Activated CD8-positive, alpha-beta memory T cell treated with anti-CD3 and anti-CD28 coated beads, Interleukin-2, amount 50 U/mL, for 4 hours (primary cell): ENCODE measurements around the gene MAD1L1.
"Not testable (repeated sequence)": the region's sequence is repeated elsewhere in the genome, so short reads cannot be mapped to it uniquely, and the experiment has no call there.

Experiments
- DNase-seq: peaks from one replicate; pipeline ENCODE4 v3.0.0-alpha.2; 2020

The MAD1L1 gene

DNA sequence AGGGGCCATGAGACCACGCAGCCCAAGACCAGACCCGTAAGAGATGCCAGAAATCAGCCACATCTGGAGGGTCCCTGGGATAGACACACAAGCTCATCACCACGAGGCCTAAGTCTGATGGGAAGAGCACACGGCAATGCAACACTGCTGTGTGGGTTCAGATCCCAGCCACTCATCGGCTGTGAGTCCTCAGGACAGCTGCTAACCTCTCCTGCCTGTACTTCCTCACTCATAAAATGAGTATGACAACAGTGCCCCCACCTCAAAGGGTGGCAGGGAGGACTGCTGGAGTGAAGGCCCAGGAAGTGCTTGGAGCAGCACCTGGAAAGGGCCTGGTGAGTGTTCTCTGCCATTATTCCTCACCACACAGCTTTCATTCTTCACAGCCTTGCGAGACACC lies 60.9 kb downstream of the MAD1L1 start:
- no peak for DNase-seq

GRCh38 chr7:2170576-2171521 lies 61.9 kb downstream of the MAD1L1 start:
- no peak for DNase-seq

DNA sequence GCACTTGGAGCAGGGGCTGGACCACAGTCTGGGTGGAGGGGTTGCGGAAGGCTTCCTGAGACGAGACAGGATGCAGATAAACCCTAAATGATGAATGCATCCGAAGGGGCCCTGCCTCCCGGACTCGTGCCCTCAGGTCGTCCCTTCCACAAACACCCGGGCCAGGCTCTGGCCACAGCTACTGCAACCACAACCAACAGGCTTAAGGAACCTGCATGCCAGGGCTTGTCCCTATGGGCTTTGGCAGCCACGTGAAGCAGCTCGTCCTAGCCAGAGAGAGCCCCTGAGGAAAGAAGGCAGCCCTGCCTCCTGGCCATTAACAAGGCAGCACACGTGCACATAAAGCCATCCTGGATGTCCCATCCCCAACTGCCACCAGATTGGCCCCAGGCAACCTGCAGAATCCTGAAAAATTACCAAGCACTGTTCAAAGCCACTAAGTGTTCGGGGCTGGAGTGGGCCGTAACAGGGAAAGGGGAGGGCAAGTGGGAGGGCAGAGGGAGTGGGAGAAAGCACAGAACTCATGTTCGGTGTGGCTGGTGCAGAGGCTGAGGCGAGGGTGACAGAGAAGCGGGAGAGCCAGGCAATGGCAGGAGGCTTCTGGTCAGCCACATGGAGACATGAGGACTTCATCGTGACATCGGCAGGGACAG lies 62.7 kb downstream of the MAD1L1 start:
- DNase-seq: no peak

GRCh38 chr7:2168615-2169311 lies 64.0 kb downstream of the MAD1L1 start:
- DNase-seq: no peak

DNA sequence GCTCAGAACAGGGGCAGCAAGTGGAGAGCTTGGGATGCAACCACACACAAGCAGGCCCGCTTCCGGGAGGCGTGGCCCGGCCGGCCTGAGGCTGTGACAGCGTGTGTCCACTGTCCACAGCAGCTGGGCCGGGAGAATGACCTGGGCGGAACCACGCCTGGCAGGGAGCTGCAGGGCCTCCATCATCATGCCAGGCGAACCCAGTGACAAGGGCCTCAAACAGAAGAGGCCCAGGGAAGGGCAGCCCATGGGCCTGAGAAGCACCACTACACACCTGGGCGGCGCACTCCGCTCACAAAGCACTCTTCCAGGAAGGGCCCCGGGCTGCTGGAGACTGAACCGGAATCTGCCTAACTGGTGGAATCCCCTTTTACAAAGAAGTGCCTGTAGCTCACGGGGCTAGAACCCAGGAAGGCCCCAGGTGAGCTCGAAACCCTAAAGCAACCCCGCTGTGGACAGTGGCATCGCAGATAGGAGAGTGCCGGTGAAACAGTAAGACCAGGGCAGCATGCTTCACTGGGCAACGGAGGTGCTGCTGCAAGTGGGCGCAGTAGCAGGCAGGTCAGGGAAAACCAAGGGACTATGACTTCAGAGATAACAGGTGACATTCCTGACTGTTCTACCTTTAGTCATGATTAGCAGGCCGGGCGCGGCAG lies 66.0 kb downstream of the MAD1L1 start:
- no peak for DNase-seq

- no peak for DNase-seq
Observed at GRCh38 chr7:2165610-2166594, 66.8 kb downstream of the MAD1L1 start.

DNA sequence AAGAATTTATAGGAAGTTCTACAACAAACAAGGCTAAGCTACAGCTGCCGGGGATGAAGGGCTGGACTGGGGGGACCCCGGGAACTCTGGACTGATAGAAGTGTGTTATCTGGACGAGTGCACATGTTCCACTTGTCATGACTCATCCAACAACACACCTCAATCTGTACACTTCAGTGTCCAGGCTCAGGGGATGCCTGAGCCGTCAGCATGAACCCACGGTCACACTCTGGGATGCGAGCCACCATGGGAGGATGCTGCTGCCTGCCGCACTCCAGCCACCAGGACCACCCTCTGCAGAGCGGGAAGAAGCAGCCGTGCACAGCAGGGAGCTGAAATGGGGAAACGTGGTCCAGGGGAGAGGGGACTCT lies 67.5 kb downstream of the MAD1L1 start:
- no peak for DNase-seq

DNA sequence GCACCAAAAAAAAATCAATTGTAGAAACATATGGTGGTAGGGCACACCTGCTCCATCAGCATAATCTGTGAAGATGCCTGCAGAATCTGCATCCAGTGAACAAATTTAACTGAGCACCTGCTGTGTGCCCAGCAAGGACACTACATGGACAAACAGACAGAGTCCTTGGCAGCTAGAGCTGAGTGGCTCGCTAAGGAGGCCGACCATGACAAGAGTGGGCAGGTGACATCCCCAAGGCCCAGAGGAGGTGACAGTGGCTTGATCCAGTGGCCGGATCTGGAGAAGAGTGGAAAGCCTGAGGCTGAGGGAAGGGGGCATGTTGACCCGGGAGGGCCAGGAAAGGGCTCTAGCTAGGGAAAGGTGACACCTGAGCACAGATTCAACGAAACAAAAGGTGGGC lies 68.1 kb downstream of the MAD1L1 start:
- DNase-seq: no peak

DNA sequence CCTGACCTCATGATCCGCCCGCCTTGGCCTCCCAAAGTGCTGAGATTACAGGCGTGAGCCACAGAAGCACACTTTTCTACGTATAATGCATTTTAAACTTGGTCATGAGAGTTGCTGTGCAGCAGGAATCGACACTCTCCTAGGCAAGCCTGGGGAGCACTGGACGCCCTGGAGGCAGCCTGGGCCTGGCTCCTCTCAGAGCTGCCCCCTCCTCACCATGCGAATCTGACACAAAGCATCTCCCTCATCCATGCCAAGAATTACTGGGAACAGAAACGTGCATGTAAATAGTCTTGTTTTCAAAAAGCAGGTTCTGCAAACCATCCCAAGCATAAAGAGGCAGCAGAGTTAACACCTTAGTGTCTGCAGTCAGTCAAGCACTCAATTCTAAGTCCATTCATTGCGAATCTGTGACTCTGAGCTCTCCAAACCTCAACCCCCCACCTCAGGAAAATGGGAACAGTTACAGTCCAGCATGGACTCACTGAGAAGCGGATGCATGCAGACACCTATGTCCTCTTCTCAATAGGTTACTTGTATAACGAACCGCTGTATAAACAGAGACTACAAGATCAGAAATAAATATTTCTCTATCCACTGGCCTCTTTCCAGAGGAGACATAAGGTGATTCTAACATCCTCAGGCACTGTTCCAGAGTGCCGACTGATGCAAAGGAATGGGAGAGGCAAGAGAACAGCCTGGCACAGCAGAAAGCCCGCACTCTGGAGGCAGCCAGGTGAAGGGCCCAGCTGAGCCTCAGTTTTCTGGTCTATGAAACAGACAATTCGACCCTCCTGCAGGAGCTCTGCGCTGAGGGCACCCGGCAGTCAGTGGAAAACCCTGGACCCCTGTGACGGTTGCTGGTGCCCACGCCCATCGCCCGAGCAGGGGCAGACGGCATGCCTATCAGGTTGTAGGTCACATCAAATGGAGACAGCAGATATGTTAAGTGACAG lies 68.9 kb downstream of the MAD1L1 start:
- DNase-seq: no peak

DNA sequence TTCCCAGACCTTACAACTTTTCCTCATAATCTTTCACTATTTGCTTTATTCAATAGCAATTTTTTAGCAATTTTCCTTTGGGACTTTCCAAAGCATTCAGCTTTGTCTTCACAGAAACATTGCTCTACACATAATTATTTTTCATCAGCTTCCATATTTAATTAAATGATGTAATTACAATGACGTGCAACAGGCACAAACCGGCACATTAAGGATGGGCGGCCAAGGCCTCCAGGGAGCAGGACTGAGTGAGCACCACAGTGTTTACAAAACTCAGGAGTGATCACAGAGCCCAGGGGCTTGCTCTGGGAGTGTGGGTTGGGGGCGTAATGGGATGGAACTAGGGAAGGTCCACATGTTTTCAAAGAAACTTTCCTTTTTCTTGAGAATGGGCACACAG lies 69.8 kb downstream of the MAD1L1 start:
- DNase-seq: no peak

- DNase-seq: not testable (repeated sequence)
Observed at GRCh38 chr7:2162004-2162902, 70.5 kb downstream of the MAD1L1 start.

- DNase-seq: no peak
Observed at GRCh38 chr7:2159176-2159520, 73.6 kb downstream of the MAD1L1 start.

GRCh38 chr7:2158331-2159175 lies 74.2 kb downstream of the MAD1L1 start:
- DNase-seq: no peak

GRCh38 chr7:2157473-2158279 lies 75.1 kb downstream of the MAD1L1 start:
- DNase-seq: no peak

DNA sequence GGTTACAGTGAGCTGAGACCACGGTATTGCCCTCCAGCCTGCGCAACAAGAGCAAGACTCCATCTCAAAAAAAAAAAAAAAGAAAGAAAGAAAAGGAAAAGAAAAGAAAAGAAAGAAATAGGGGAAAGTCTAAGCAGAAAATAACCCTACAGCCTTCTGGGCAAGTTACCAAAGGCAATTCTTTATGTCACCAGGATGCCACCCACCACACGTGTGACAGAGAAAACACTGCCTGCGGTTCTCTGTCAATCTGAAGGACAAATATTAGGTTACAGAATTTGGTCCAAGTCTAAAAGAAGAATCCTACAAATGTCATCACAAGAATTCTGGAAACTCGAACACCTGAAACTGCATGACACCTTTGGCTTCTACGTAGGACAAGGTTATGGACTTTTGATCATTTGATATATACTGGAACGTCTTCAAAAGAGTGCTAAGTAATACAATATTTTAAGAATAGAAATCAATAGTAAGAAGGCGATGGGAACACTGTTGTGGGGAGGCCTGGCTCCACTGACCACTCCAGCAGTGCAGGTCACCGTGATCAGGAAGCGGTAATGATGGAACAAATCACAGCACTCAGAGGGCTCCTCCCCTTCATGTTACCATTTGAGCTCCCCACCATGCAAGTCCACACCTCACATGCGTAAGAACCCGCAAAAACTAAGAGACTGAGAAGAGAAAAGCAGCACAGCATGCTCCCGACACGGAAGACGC lies 75.8 kb downstream of the MAD1L1 start:
- no peak for DNase-seq

- no peak for DNase-seq
Observed at GRCh38 chr7:2154831-2155230, 77.9 kb downstream of the MAD1L1 start.

GRCh38 chr7:2154121-2154520 lies 78.6 kb downstream of the MAD1L1 start:
- DNase-seq: no peak
